ENCODE results near the gene CTTNBP2NL.

- TF ChIP-seq CTCF (IDR thresholded peaks at IDR 0.05), result no peak
- TF ChIP-seq EP300 (IDR thresholded peaks at IDR 0.05), result no peak
- no peak for TF ChIP-seq POLR2A (IDR thresholded peaks at IDR 0.05)
- TF ChIP-seq POLR2AphosphoS5 (IDR thresholded peaks at IDR 0.05), result no peak
Measured at GRCh38 chr1:112504661-112505399, 108.8 kb downstream of the CTTNBP2NL start.

Data from suprapubic skin (tissue), 4 donors.